ENCODE data around the gene PLCG2.

DNA sequence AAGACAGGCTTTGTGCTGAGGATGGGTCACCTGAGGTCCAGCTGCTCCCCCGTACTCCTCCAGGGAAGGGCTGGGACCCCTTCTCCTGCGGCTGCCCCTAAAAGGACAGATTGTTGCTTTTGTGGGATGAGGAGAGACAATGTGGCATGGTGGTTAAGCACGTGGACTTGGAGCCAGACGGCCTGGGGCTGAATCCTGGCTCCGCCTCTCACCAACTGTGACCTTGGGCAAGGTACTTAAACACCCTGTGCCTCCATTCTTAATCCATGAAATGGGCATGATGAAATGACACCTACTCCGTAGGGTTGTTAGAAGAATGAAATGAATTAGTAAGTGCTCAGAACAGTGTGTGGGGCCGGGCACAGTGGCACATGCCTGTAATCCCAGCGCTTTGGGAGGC, 39.6 kb upstream of the PLCG2 start:
- TF ChIP-seq, protein P1, sequence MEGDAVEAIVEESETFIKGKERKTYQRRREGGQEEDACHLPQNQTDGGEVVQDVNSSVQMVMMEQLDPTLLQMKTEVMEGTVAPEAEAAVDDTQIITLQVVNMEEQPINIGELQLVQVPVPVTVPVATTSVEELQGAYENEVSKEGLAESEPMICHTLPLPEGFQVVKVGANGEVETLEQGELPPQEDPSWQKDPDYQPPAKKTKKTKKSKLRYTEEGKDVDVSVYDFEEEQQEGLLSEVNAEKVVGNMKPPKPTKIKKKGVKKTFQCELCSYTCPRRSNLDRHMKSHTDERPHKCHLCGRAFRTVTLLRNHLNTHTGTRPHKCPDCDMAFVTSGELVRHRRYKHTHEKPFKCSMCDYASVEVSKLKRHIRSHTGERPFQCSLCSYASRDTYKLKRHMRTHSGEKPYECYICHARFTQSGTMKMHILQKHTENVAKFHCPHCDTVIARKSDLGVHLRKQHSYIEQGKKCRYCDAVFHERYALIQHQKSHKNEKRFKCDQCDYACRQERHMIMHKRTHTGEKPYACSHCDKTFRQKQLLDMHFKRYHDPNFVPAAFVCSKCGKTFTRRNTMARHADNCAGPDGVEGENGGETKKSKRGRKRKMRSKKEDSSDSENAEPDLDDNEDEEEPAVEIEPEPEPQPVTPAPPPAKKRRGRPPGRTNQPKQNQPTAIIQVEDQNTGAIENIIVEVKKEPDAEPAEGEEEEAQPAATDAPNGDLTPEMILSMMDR (IDR thresholded peaks at IDR 0.05; ENCODE audit: insufficient read depth, low read length), result no peak
- TF ChIP-seq GABPA (IDR thresholded peaks at IDR 0.05; ENCODE audit: low read depth) (no peak), POLR2AphosphoS5 (IDR thresholded peaks at IDR 0.05; ENCODE audit: low read depth) (no peak)
- TF ChIP-seq, protein P2, sequence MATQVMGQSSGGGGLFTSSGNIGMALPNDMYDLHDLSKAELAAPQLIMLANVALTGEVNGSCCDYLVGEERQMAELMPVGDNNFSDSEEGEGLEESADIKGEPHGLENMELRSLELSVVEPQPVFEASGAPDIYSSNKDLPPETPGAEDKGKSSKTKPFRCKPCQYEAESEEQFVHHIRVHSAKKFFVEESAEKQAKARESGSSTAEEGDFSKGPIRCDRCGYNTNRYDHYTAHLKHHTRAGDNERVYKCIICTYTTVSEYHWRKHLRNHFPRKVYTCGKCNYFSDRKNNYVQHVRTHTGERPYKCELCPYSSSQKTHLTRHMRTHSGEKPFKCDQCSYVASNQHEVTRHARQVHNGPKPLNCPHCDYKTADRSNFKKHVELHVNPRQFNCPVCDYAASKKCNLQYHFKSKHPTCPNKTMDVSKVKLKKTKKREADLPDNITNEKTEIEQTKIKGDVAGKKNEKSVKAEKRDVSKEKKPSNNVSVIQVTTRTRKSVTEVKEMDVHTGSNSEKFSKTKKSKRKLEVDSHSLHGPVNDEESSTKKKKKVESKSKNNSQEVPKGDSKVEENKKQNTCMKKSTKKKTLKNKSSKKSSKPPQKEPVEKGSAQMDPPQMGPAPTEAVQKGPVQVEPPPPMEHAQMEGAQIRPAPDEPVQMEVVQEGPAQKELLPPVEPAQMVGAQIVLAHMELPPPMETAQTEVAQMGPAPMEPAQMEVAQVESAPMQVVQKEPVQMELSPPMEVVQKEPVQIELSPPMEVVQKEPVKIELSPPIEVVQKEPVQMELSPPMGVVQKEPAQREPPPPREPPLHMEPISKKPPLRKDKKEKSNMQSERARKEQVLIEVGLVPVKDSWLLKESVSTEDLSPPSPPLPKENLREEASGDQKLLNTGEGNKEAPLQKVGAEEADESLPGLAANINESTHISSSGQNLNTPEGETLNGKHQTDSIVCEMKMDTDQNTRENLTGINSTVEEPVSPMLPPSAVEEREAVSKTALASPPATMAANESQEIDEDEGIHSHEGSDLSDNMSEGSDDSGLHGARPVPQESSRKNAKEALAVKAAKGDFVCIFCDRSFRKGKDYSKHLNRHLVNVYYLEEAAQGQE (IDR thresholded peaks at IDR 0.05; ENCODE audit: insufficient replicate concordance, low read depth), result no peak
